ENCODE results near the gene SFRP4. TPM values are rescaled to one million over a fixed set of nuclear protein-coding genes. Genes with fewer than 3 reads are reported as not detected.

The SFRP4 gene
- total and polyA plus RNA-seq, 2 of the 8 experiments (the other 6 are each of a cell fraction or from before 2014, with no cell fraction given) = 0.03 TPM; not detected in 1

DNA sequence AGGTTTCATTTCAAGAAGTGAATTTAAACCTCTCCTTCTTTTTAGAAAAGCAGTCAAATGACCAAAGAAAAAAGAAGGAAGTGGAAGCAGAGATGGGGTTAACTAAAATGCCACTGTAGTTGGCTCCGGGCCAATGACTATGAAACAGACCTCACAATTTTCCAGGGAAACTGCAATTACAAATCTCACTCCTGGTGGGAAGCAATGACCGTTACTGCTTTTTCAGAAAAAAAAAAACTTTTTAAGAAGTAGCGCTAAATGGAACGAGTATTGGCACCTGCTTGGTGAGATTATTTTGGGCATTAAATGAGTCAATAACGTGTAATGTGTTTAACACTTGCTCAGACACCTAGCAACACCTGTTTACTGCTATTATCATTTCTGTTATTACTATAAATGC is 1.2 kb downstream of the SFRP4 start:
- no peaks in the 10 kb centered on the region for H3K9me3 ChIP-seq (ENCODE audit: insufficient read depth in 2 of 2, low read depth in 1 of 2, low read length in 1 of 2)
- H3K4me2 ChIP-seq (ENCODE audit: insufficient read depth in 1 of 2, low read depth in 2 of 2, low read length in 2 of 2) = peak overlapping the region in 1 of 2 experiments; percentile 80; a peak in 1 of 4 replicates
- no peaks in the 10 kb centered on the region for H3K79me2 ChIP-seq (ENCODE audit: control insufficient read depth in 1 of 2, insufficient read depth in 2 of 2, low read length in 2 of 2)
- peaks cover 8 to 44% (median 29%) of the 10 kb centered on the region in 4 experiments for H3K27me3 ChIP-seq (replicated peaks in 1 of 4; ENCODE audit: control insufficient read depth in 3 of 4, extremely low read depth in 1 of 4, insufficient read depth in 3 of 4, low read length in 3 of 4)
- H2BK120ac ChIP-seq (replicated peaks; ENCODE audit: low read depth, low read length) = no peak overlapping the region
- peaks cover 0 to 10% (median 5%) of the 10 kb centered on the region in 4 experiments; a peak in 6 of 7 replicates for H3K4me1 ChIP-seq (replicated peaks in 1 of 4; ENCODE audit: control insufficient read depth in 3 of 4, insufficient read depth in 4 of 4, low read length in 3 of 4)
- POLR2A ChIA-PET (ENCODE audit: partially characterized antibody) = no interaction called here
- H4K91ac ChIP-seq (replicated peaks; ENCODE audit: insufficient read length, low read length) = no peak overlapping the region
- H4K5ac ChIP-seq (ENCODE audit: insufficient read length, low read depth, low read length) = no peak overlapping the region
- no peak overlapping the region for H3K23ac ChIP-seq (ENCODE audit: insufficient read length)
- H3K79me1 ChIP-seq (ENCODE audit: low read depth, low read length) = no peaks in the 10 kb centered on the region
- no peaks in the 10 kb centered on the region for H3K36me3 ChIP-seq (ENCODE audit: control insufficient read depth in 2 of 4, insufficient read depth in 4 of 4, low read length in 3 of 4)
- H2BK15ac ChIP-seq (ENCODE audit: low read length) = no peak overlapping the region
- peak overlapping the region in 1 of 4 experiments; percentile 66; a peak in 1 of 8 replicates for H3K4me3 ChIP-seq (ENCODE audit: extremely low read depth in 1 of 4, insufficient read depth in 2 of 4, low read depth in 3 of 4, low read length in 4 of 4)
- H2AK5ac ChIP-seq (ENCODE audit: low read depth, low read length) = no peak overlapping the region
- no peak overlapping the region for H4K8ac ChIP-seq (ENCODE audit: extremely low read depth, insufficient read depth, low read length)
- no peak overlapping the region for H2BK5ac ChIP-seq (ENCODE audit: low read depth, low read length)
- no peak overlapping the region for H2BK12ac ChIP-seq (ENCODE audit: low read depth, low read length)
- TF ChIP-seq CTBP2 (IDR thresholded peaks at IDR 0.05; ENCODE audit: borderline replicate concordance, insufficient read depth, insufficient read length, low read length) = no peak
- TF ChIP-seq JUND (IDR thresholded peaks at IDR 0.05; ENCODE audit: low read length) = no peak
- TF ChIP-seq BACH1 (IDR thresholded peaks at IDR 0.05; ENCODE audit: low read length) = no peak
- TF ChIP-seq HDAC2 (IDR thresholded peaks at IDR 0.05; ENCODE audit: borderline replicate concordance in 1 of 2, low read depth in 2 of 2, low read length in 2 of 2) = no peak
- no peak for TF ChIP-seq ZNF274 (IDR thresholded peaks at IDR 0.05; ENCODE audit: borderline replicate concordance, extremely low read depth, low read length)
- no peak for TF ChIP-seq TCF12 (IDR thresholded peaks at IDR 0.05; ENCODE audit: low read depth, low read length)
- no peak for TF ChIP-seq POLR2AphosphoS5 (IDR thresholded peaks at IDR 0.05; ENCODE audit: low read depth, low read length)
- no peak for TF ChIP-seq CEBPB (IDR thresholded peaks at IDR 0.05; ENCODE audit: low read depth, low read length)
- CTCF ChIA-PET (ENCODE audit: partially characterized antibody) = interaction anchor here (0.6 to 4.4 kb wide), 7 partner anchors 7 to 1196 kb away, joined by 3 to 52 read pairs (median 10); no protein-coding TSS in a partner anchor
- no peak overlapping the region for H3K18ac ChIP-seq (ENCODE audit: extremely low read depth, low read length)
- DNase-seq (ENCODE audit: low read depth in 1 of 2, low spot score in 2 of 2) = no peak
- no peak overlapping the region for H3K56ac ChIP-seq (replicated peaks; ENCODE audit: insufficient read length, low read depth, low read length)
- WGBS, 2 experiments (ENCODE audit: extremely low coverage in 1 of 2, insufficient coverage in 1 of 2, insufficient read length in 1 of 2, insufficient replicate concordance in 2 of 2, low coverage in 1 of 2, low lambda C conversion rate in 2 of 2, missing lambda C conversion rate in 1 of 2) = 83% methylated on average over 5 of the region's 5 CpGs; no CpG with 5 or more reads in 1 of the 2 experiments
- no peak overlapping the region for H3K14ac ChIP-seq (ENCODE audit: insufficient read length)
- no peak overlapping the region for H3K9ac ChIP-seq (replicated peaks in 1 of 4; ENCODE audit: extremely low read depth in 1 of 4, low read depth in 3 of 4, low read length in 3 of 4)
- no peak overlapping the region for H3K27ac ChIP-seq (ENCODE audit: low read depth, low read length)
- H2AFZ ChIP-seq (ENCODE audit: low read length) = no peak overlapping the region
- FAIRE-seq = no peak
- peaks cover 0 to 4% of the 10 kb centered on the region in 2 experiments for H4K20me1 ChIP-seq (replicated peaks in 1 of 2; ENCODE audit: control insufficient read depth in 1 of 2, insufficient read depth in 2 of 2, low read length in 2 of 2)
- no peak overlapping the region for H3K4ac ChIP-seq (replicated peaks; ENCODE audit: insufficient read length, low read depth, low read length)
- peaks cover 8% of the 10 kb centered on the region; the same call in 1 of the 2 replicates for H3K23me2 ChIP-seq (ENCODE audit: low read depth, low read length)
- H2BK20ac ChIP-seq (ENCODE audit: low read length) = no peak overlapping the region

Data from H1 (cell line).